Dermis microvascular lymphatic vessel endothelial cell (primary cell): ENCODE results near the gene ASB2. TPM values are rescaled to one million over a fixed set of nuclear protein-coding genes. Genes with fewer than 3 reads are reported as not detected.
A peak's percentile ranks its signal among the peaks of the same experiment; 100 is the strongest.

Experiments used
- DNase-seq, 2 donors: peaks; one replicate each; pipeline versions ENCODE4 v3.0.0 to v3.0.0-alpha.2; 2010; ENCODE audit warnings: low read depth in 2 of 2
- total RNA-seq: library from RNA; depleted of rRNA; stranded (reverse); fragments of >200 nt; gene quantifications from 2 replicates; pipeline ENCODE4 v1.2.1, GENCODE V29; 2014

Gene ASB2
- total RNA-seq, 1 donor from 2014 or later, result not detected

DNA sequence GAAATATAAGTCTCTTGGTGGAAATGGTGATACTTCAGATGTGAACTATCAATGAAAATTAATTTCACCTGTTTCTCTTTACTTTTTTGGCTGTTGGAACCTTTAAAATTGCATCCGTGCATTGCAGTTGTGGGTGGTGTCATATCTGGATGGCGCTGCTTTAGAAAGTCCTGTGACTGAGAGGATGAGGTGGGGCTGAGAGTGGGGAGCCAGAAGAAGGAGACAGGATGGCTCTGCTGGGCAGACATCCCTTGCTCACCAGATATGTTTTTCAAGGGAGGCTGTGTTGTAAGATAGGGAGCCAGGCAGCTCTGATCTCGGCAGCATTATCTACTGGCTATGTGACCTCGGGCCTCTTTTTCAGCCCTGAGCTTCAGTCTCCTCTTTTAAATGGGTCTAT, 12.7 kb downstream of the ASB2 start:
- DNase-seq, result no peak

DNA sequence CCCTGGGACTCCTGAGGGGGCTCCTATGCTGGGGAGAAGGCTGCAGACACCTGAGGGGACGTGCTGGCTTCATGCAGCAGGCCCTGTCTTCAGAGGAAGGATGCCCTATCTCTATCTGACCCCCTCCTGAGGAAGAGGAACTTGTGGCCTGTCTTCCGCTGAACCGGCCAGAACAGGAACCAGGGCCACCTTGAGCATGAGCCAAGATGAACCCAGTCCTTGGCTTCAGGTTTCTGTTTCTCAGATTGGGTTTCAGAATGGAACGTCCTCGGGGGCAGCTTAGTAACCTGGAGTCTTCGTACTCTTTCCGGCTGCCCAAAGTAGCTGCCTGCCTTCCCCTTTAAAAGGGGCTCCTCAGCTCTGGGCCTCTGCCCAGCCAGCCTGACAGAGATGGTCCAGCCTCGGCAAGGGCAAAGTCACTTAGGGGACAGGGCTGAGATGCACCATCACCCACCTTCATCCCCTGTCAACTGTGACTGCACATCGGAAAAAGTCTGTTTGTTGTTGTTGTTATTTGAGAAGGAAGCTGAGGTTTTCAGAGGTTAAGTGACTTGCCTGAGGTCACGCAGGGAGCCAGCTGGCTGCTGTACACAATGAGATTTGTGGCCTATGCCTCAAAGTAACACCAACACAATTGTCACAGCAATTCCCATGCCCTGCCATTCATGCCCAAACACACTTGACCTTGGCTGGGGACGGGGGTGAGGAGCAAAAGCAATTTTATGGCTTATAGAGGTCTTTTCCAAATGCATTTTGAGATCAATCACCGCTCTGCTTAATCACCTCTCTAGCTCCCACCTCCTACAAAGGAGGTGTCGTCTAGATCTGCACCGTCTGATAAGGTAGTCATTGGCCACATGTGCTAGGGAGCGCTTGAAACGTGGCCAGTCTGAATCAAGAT, 13.4 kb downstream of the ASB2 start:
- DNase-seq, result no peak

DNA sequence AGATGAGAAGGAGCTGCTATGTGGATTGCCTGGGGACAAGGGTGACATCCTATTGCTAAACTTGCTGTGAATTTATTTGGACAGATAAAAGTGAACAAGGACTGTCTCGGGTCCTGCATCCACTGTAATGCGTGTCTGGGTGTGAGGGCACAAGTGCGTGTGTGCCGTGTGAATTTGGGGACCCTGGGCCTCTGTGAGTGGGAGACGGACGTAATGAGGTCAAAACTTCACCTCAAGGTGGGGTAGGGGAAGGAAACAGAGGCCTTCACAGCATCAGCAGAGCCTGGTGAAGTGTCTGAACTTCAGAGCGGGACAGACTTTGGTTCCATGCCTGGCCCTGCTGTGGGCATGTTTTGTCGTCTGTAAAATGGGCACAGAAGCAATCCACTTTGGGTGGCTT, 14.8 kb downstream of the ASB2 start:
- no peak for DNase-seq

DNA sequence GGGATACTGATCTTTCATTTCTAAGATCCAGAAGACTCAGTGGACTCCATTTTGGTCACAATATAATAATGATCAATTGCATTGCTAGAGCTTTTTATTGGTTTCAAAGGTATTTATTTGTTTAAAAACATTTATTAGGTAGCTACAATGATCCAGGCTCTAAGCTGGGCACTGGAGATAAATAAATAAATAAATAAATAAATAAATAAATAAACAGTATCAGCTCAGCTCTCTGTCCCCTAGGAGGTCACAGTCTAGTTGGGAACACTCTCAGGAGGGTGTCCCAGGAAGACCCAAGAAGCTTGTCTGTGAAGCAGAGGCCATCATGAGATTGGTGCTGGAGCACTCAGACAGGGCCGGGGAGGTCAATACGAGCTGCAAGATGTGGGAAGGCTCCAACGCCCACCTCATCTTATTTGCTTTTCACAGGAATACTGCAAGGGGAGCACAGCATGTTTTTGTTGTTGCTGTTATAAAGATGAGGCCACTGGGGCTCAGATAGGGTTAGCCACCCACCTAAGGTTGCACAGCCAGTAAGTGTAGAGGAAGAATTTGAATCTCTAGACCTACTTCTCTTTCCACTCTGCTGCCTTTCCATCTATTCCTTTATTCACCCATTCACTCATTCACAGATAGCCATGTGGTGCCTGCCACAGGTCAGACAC, 15.5 kb downstream of the ASB2 start:
- DNase-seq, result no peak

DNA sequence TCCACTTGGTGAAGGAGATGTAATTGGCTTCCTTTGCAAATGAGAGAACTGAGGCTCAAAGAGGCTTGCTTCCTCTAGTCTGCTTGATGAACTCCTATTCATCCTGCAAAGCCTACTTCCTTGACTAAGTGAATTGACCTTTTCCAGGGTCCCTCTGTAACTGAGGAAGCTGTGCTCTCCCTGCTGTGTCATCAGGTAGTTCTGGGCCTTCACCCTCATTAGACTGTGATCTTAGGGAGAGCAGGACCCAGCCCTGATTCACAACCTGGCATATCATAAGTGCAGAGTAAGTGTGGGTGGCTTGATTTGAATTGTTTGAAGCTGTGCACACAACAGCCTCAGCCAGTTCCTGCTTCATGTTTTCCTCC, 16.3 kb downstream of the ASB2 start:
- DNase-seq, result no peak

DNA sequence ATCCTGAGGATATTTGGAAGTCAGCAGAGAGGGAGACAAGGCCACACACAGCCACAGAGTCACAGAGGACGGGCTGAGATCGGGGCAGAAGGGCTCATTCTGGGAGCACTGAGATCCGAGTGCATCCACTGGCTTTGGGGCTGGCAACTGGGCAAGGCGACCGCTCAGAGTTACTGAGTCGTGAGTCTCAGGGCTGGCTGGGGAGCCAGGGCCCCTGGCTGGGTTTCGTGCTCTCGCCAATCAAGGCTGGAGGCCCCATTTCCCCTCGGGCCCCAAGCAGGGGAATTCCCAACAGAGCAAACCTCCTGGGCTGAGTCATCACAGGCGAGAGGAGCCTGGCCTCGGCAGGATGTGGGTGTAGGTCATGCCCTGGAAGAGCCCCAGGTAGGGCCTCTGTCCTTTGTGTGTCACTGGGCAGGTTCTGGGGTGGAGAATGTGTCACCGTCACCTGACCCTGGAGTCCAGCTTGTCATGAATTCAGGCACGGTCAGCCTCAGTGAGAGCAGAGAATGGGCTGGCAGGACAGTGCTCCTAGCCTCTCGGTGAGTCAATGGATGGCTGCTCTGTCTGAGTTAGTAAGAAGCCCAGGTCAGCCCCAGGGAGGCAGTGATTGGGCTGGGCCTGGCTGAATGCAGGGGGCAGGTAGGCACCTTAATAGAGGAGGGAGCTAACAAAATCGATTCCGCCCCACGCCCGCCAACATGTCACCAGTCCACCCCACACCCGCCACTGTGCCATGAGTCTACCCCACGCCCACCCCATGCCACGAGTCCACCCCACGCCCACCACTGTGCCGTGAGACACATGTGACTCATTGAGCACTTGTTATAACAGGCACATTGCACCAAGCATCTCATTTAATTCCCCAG, 16.9 kb downstream of the ASB2 start:
- DNase-seq, result peak in 1 of 2 donors; percentile 83

DNA sequence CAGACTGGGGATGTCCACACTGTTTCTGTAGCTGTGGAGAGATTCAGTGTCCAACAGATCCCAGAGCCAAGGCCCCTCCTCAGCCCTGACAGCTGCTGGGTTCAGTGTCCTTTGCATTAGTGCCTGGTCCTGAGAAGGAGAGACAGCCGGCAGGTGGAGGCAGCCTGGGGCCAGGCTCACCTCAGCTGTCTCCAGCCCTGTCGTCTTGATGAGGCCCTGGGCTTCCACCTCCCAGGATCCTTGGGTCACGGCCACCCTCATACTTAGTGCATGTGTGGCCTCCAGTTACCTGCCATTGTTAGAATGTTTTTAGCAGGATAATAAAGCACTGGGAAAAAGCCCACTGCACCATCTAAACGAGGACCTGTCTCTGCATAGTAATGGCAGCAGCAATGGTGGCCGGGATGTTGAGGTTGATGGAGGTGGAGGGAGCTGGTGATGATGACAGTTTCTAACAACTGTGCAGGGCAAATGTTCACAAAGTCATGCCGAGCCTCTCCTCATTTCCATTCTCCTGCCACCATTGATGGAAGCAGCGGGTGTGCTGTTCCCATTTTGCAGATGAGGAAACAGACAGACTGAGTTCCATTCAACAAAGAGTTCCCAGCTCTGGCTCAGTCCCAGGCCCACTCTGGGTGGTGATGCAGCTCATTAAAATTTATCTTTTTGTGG, 17.7 kb downstream of the ASB2 start:
- DNase-seq, result no peak

DNA sequence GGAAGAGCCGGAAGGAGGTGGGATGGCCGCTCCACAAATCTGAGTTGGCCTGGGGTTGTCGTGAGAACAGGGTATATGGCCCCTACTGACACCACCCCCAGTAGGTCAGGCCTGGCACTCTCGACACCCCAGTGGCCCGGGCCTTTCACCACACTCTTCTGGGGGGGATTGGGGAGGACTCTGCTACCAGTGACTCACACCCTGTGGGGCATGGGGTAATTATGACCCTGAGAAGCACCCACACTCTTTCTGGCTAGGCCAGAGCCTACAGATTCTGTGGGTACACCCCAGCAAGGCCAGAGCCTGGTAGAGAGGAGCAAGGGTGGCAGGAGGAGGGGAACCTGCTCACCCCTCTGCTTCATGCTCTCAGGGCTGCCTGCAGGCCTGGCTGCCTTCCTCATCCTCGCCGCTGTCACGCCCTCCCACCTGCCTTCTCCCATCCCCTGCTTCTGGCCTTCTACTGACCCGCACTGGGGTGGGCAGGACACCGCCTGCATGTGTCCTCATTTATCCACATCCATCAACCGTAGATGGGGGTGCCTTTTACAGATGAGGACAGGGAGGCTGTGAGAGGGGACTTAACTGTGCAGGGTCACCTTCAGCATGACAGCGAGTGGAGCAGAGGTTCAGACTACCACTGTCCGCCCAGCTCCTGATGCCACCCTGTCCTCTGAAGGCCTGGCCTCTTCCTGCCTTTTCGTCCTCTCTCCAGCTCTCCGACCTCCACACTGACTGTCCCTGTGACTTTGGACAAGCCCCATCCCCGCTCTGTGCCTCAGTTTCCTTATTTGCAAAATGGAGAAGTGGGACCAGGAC, 18.4 kb downstream of the ASB2 start:
- no peak for DNase-seq

DNA sequence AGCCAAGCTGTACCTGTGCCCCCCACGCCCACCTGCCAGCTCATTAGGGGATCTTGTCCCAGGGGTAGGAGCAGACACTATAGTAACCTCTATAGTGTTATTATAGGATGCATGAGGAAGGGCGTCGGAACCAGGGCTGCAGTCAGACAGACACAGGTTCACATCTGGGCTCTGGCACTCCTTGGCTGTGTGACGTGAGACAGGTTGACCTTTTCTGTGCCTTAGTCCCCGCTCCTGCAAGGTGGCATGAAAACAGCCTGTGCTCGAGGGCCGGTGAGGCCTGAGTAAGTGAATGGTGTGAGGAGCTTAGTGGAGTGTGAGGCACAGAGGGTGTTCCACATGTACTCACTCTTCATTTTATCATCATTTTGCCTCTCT, 19.0 kb downstream of the ASB2 start:
- DNase-seq, result no peak

DNA sequence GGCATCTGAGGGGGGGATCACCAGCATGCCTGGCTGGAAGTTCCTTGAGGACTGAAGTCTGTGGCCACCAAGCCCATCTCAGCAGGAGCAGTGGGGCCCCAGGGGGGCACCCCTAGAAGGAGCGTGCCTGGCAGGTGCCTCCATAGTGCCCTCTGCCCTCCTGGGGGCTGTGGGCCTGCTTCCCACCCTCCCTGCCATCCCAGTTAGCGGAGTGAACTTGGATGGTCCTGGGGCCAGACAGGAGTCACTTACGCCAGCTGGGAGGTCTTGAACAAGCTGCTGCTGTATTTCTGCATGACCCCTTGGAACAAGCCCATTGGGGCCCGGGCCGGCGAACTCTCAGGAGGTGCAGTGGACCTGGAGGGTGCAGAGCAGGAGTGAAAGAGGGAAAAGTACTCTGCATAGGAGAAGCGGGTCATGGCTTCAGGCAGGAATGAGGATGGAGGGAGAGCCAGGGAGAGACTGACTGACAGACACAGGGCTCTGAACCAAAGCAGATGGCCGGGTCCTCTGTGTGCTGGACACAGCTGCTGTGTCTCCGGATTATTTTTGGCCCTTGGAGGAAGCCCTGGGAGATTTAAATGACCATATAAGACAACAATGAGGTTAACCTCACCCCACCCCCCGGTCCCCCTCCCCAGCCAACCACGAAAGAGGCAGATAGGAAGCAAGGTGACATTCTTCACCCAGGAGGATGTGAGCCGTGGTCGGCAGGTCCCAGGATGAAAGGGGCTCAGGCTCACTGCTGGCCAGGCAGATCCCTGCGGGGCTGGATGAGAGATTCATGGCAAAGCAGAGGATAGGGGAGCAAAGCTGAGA, 19.6 kb downstream of the ASB2 start:
- DNase-seq, result no peak

DNA sequence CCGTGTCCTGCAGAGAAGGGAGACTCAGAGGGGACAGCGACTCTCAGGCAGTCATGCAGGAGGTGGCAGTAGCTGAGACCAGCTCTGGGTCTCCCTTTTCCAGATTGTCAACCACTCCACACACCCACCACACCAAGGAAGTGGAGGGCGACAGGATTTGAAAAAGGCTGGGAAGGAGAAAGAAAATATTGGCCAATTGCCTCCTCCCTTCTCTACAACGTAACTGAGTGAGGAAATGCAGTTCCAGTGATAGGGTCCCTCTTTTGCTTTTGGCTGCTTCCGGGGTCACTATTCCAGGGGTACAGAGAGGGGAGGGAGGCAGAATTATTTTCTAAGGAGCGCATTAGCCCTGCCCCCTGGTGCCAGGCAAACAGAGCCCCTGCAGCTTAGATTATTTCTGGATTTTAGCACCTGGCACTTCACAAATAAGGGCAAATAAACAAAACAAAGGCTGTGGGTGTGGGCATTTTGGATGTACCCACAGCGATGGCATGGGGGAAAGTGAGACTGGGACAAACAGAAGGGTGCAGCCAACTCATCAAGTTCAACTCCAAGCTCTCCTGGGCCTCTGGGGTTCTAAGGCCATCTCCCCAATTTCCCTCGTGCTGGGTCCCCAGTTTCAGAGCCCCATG, 20.4 kb downstream of the ASB2 start:
- DNase-seq, result no peak

DNA sequence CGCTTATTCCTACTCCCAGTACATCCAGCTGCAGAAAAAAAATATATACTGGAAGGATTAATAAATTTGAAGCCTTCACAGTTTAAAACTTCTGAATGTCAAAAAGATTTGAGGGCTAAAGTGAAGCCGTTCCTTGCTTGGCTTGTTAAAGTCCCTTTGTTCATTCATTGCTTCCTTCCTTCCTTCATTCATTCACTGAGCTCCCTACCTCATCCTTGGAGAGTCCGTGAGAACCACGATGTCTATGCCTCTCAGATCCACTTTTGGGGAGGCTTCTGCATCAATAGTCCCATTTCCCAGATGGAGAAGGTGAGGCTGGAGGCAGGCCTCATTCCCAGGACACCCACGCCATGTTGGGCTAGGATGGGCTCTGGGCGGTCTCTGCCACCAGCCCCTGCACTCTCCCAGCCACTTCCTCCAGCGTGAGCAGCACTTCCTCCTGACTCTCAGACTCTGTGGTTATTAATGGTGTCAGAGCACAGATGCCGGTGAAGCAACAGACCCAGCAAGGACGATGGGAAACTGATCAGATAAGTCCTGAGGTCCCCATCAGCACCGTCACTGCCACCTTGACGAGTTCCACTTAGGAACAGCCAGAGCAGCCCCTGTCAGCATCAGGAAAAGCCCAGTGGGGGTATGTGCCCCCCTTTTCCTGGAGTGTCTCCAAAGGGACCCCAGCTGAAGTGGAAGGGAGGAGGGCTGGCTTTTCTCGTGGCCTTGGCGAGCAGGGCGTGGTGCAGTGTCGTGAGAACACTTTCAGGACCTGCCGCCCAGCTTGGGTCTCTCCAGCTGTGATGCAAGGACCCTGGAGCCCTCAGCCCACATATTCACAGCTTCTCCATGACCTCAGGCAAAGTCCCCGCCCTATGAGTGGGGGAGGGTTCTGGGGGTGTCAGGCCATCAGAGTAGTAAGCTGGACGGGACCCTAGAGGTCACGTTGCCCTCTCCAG, 21.2 kb downstream of the ASB2 start:
- no peak for DNase-seq

DNA sequence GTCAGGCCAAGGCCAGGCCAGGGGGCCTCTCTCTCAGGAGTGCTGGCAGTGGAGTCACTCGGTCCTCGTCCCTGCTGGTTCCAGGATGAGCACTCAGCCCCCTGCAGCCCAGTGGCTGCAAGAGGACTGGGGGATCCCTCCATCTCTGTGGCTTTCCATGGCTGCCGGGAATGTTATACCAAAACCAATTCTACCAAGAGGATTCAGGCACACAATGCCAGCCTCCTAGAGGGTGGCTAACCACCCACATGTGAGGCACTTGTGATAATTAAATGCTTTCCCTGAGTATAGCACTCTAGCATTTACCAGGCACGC, 21.9 kb downstream of the ASB2 start:
- DNase-seq, result no peak

DNA sequence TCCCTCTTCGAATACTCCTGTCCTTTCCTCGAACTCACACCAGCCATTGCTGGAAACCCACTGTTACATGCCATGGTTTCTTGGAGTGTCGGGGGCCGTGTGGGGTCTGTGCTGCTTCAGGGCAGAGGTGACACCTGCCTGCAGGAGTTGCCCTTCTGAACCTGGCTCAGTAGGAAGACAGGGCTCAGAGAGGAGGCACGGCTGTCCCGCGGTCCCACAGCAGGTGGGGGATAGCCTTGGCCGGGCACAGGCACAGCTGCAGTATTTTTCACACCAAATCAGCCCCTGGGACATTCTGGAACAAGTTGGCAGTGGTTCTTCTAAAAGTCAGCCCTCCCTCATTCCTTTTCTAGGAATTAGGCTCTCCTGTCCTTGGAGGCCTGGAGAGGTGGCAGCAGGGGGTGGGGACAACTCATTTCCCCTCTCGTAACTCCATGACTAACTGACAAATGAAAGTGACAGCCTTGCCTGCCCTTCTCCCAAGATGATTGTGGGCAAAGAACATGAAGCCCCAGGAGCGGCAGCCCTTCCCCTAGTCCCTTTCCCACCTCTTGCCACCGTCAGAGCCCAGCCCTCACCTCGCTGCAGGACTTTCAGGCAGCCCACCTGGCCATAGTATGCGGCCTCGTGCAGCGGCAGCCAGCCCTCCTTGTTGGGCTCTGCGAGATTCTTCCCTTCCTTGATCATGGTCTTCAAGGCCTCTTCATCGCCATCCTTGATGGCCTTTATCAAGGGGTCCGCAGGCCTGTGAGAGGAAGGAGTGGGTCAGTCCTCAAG, 22.4 kb downstream of the ASB2 start:
- no peak for DNase-seq

DNA sequence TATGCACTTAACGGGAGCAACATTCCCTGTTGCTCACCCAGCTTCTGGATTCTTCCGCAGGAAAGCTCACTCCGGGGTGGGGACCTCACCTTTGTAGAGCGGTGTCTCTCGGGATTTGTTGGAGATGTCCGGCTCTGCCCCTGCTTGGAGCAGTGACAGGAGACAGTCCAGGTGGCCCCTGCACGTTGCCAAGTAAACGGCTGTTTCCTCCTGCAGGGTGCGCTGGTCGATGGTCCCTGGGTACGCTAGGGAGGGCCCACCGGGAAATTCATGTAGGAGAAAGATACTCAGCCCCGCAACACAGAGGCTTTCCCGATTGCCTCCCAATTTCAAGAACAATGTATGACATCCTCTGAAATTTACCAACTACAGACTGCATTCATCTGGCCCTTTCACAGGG, 23.1 kb downstream of the ASB2 start:
- DNase-seq, result no peak

DNA sequence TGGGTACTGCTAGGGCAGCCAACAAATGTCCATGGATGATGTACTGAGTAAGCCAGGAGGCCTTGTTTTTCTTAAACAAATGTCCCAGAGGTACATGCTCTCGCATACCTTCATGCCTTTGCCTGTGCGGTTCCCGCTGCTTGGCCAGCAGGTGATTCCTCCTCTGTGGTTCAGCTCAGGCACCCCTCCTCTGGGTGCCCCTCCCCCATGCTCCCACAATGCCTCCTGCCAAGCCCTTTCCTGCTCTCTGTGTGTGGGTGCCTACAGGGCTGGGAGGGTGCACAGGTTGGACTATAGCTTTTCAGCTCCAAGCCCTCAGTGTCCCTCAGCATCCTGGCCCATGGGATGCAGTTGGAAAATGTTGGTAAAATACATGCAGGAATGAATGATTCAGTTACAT, 23.5 kb downstream of the ASB2 start:
- no peak for DNase-seq

DNA sequence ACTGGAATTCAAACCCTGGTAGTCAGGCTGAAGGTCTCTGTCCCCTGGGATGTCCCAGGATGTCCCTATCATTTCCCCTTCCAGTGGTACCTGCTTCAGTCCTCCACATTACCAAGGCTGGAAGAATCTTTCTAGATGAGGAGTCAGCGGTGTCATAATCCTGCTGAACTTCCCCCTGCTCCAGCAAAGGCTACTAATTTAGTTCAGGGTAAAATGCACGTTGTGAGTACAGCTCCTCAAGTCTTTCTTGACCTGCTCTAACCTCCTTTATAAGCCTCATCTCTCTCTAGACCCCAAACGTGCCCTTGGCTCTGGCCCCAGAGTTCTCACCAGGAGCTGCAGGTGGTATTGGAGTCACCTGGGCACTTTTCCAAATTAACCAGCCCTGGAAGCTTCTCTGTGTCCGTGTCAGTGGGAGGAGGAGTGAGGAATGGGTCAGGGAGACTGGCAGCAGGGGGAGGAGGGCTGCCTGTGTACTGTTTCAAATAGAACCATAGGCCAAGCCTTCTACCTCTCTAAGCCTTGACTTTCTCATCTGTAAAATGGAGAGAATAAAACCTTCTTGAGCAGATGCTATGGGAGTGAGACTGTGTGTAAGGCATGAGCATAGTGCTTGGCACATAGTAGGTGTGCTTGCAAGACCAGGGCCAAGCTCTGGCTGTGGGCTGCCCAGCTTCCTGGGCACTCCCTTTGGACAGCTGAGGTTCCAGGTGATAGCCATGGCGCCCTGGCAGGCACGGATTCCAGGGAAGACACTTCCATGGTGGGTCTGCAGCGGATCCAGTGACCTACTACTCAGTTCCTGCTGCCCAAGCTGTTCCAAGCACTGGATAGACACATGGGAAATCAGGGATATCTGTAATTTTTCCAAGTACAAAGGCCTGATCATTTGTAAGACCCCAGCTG, 24.5 kb downstream of the ASB2 start:
- no peak for DNase-seq
